ENCODE results near the gene RUNX1. TPM values are rescaled to one million over a fixed set of nuclear protein-coding genes. Genes with fewer than 3 reads are reported as not detected.

The RUNX1 gene
- polyA plus RNA-seq, 1 donor: 3.0 TPM

DNA sequence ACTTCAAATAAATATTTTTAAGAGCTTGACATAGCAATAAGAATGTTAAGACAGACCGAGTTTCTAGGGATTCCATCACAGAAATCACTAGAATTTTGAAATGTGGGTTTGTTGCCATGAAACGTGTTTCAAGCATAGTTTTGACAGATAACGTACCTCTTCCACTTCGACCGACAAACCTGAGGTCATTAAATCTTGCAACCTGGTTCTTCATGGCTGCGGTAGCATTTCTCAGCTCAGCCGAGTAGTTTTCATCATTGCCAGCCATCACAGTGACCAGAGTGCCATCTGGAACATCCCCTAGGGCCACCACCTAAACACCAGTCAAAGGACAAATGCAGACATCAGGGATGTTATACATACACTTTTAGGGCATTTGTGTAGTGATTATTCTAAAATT is 168.7 kb downstream of the RUNX1 start:
- DNase-seq: no peak

DNA sequence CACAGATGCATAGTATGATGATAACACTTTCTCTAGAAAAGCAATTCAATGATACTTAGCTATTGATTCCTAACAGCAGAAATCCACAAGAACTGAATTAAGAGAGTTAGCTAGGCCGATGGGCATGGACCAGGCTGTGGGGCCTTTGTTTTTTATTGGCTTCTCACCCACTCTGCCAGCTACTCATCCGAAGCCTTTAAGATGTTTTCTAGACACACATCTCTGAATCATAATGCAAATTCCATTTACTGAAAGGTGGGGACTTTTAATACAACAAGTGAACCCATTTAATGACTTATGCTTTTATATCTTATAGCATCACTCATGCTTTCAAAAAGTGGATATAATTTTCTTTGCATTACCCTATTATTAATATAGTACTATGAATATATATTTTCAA is 170.2 kb downstream of the RUNX1 start:
- DNase-seq: no peak

DNA sequence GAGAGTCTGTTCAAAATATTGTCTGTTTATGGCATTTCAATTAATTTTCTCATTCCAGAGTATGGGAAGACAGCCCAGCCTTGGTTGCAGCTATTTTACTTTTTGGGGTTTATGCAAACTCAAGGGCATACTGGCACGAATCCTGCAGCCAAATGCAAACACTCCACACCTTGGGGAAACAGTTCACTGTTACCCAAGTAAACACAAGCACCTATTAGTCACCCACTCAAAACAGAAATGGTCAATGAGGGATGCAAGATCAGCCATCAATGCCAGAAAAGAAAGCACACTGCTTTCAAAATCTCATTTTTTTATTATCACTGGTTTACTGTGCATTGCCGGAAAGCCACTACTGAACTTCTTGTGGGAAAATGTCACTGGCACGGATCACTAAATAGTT is 170.6 kb downstream of the RUNX1 start:
- DNase-seq: no peak

DNA sequence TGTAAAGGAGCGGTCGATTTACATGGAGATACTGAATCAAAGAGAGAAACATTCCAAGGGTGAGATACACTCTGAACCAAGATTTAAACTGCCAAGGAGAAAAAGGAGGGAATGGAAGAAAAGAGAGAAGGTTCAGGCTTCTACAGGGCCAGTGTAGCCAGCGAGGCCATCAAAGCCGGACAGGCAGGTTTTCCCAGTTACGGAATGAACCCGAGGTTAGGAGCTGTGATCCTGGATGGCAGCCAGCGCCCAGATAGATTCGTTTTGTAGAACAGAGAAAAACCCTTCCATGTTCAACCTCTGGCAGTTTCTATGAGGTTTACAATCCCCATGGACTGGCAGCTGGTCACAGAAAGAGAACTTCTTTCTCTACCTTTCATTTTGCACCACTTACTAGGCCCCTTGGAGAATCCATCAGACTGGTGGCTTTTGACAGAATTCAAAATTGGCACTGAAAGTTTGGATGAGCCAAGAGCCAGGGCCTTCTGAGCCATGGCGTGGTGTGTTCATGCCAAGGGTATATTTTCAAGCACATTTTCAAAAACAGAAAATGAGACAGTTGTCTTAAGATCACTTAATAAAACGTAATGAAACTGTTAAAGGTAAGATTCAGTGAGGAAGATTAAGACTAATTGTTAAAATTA is 171.5 kb downstream of the RUNX1 start:
- no peak for DNase-seq

DNA sequence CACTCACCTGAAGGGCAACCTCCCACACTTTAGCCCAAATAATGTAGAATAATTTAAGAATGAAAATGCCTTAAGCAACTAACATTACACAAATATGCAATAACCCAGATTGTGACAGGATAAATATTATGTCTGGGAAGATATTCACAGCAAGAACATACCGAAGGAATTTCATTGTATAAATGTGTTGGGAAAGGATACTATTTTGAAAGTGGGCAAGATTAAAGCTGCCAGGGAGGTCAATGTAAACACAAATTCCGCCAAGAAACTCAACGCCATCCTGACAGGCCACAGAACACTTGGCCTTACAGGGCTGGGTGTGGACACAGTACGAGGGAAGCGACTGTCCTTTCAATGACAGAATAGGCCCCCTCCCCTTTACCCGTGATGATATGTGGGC is 173.3 kb downstream of the RUNX1 start:
- no peak for DNase-seq

DNA sequence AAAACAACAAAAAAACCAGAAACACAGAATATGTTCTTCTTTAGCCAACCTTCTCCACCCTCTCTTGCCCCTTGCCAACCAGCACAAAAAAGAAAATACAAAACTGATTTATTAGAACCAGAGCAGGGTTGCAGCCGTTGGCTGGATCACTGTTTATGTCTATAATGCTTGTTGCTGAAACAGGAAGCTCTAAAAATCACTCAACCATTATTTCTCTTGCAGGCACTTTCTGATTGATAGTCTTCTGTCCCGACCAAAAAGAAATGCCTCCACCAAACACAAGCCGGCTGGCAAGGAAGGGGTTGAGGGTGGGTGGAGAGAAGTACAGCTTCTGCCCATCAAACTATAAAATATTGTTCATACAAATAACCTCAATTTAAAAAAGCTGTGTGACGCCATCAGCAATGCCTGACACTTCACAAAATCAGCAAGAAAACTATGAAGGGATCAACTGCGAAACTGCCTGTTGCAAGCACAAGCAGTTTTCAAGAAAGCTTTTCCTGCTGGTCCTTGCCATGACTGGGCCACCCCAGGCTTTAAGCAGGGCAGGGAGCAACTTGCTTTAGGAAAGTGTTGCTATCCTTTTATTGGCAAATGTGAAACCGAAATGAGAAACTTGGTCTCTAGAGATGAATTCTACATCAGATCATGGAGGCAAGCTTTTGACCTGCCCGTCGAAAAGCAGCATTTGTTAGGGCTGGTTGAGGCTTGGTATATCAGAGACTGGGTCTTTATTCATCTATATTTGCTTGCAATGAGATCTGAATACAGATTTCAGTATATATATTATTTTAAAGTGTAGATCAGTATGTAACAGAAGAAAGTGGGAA is 174.2 kb downstream of the RUNX1 start:
- DNase-seq: no peak

DNA sequence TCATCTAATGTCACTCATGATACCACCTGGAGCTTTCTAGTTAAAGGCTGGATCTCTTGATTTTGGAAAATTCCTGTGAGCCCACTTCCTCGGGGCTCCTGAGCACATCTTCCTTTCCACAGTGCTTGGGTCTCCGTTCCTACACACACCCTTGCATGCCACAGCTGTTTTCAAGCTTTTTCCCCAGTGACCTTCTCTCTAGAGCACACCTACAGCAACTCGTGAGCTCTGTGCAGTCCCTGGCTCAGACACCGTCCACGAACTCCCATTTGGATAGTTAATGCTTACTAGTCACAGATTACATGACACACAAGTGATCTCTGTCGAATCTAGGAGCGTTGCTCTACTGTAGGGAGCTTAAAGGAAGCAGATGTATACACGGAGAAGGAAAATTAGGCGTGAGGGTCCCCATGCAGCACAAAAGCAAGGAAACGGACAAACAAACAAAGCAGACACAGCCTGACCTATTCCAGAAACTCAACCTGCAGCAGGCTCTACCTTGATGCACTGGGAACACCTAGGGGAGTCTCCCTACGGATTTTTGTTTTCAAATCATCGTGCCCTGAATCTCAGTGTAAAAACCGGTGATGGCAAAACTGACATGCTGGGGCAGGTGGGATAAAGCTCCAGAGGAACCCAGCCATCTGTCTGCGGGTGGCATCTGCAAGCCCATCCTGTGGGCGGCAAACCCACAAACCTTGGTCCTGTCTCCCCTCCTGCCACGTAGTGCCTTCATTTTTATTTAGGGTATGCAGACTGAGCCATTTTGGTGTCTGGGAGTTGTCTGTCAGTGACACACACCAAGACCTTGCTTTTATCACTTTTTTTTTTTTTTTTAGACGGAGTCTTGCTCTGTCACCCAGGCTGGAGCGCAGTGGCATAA is 177.8 kb downstream of the RUNX1 start:
- DNase-seq: no peak

DNA sequence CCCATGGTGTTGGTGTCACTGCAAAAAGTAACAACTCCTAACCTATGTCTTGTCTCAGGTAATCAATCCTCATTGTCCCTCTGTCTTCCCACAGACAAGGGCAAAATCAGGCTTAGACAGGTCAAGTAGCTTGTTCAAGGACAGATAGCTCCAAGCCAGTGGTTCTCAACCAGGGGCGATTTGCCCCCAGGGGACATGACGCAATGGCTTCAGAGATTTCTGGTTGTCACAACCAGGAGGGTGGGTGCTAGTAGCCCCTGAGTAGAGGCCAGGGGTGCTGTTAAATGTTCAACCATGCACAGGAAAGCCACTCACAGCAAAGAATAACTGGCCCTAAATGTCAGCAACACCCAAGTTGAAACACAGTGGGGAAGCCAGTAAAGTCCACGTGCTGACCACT is 178.9 kb downstream of the RUNX1 start:
- DNase-seq: no peak

DNA sequence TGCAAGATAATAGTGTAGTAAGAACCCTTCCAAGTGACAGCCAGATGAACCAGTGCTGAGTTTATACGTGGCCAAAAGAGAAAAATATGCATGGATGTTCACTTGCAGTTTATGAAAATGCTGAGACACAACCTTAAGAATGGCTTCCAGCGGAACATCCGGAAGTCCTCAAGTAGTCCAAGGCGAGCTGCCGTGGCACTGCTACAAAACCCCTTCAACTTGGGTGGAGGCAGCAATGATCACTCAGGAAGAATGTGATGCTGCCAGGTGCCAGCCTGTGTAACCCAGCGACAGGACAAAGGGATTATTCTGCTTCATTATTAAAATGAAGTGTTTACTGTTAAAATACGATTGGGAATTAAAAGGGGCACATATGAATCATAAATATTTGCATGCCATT is 179.6 kb downstream of the RUNX1 start:
- DNase-seq: no peak

DNA sequence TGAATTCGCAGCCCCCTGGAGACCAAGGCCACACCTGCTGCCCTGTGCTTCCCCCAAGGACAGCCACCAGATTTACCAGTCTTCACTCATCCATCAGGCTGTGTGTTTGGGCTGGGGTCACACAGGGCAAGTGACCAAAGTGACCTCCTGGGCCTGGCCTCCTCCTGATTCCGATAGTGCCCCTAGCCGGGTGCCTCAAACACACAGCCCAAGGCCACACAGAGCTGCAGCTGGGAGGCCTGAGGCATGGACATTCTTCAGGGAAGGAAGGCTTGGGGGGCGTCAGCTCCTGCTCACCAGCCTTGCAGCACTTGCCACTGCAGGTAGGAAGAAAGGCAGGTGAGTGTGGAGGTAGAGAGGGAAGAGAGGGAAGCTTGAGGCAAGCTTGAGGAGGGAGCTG is 181.3 kb downstream of the RUNX1 start:
- DNase-seq: no peak

DNA sequence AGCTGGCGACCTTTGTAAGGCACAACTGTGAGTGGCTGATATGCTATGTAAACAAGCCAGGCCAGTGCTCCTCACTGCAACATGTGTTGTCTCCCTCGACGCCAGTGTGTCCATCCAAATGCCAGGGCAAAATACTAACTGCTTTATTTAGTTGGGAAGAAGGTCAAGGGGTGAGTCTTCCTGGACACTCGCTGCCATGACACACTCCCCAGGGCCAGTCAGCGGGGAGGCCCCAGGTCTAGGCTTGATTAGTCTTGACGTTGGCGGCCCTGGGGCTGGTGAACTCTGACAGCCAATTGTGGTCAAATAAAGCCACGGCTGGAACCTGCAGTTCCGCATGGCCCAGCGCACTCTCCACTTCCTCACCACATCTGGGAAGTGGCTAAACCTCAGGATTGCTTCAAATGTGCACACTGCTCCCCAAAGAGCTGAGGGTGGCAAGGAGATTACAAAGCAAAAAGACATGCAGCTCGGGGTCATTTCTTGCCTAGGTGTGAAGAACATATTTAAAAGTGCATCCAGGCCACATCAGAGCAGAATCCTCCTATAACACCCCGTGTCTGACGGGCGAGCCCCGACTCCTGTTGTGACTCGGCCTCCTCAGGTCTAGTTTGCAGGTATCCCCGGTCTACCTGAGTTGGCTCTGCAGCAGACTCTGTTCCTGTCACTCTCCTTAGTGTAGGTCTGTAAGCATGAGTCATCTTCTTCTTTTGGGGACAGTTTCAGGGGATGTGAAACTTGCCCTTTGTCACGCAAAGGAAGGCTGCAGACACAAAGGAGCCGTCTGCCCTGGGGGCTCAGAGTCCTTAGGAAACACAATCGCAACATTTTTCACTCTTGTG is 183.5 kb downstream of the RUNX1 start:
- DNase-seq: no peak

DNA sequence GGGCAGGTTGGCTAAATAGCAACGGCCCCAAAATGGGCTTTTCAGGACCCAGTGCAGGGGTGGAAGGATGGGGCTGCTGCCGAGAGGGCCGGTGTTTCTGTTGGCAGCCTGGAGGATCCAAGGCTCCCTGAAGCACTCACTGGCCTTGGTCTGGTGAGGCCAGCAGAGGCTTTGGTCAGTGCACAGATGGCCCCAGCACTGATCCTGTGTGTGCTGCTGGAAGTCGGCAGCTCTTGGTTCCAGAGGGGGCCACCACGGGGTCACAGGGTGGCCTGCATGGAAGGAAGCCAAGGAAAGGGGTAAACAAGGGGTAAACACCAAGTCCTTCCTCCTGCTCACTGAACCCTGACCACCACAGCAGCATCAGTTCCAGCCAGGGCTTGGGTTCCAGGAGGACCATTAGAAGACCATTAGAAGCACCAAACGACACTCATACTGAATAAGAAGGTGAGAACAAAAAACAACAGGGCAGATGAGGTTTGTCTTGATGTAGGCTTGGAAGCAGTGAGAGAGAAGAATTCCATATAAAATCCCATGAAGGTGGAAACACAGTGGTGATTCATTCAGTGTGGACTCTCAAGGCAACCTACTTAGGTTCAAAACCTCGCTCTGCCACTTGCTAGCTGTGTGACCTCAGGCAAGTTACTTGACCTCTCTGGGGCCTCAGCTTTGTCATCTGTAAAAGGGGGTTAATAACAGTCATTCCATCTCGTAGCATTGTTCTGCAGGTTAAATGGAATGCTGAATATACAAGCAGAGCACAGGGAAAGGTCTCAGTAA is 184.5 kb downstream of the RUNX1 start:
- no peak for DNase-seq

DNA sequence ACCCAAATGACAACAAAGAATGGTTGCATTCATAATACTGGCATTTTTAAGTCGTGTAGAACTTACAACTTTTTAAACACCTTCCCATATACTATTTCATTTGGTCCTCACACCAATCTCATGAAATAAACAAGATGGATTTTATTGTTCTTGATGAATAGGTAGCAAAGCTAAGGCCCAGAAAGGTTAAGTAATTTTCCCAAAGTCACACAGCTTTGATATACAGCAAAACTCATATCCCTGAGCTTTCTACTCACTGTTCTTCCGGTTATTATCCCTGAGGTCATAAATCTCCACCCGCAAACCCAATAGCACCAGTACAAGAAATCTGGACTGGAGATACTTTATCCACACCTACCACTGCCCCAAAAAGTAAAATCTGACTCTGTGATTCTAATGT is 186.2 kb downstream of the RUNX1 start:
- no peak for DNase-seq

DNA sequence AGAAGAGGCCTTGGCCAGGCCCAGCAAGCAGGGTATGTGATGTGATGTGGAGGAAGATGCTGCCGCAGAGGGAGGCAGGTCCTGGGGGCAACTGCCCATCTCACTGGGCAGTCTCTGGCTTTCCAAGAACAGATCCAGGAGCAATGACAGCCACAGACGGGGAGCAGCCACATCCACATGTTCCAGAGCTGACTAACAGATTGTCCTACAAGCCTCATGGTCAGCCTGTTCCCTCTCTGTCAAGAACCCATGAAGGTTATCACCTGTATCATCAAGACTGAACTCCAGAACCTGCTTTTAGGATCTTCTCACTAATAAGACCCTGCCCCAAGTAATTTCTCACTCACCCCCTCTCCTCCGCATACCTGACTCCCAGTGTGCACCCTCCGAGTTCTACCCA is 187.8 kb downstream of the RUNX1 start:
- no peak for DNase-seq

DNA sequence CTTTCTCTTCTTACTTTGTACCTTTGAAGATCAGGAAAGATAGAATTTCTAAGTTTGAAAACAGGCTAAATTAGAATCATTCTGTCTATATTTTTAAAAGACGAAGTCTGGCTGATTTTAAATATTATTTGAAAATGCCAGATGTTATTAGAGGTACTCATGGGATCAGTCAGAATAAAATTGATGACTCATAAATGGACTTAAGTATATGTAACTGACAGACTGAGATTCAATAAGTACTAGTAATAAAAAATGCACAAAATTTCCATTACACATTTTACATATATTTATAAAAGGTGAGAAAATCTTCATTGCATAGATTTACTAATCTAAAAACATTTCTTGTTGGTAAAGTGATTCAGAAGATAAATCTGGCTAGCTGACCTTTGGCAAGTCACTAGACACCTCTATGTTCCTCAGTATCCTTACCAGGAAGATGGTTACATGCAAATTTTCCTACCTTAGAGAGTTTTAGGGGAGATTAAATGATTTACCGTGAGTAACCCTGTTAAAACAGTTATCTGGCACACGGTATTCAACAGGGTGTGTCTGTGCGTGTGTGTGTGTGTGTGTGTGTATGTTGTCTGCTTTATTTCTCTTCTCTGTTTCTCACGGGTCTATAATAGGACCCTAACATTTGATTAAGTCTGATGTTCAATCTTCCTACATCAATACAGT is 189.0 kb downstream of the RUNX1 start:
- no peak for DNase-seq

DNA sequence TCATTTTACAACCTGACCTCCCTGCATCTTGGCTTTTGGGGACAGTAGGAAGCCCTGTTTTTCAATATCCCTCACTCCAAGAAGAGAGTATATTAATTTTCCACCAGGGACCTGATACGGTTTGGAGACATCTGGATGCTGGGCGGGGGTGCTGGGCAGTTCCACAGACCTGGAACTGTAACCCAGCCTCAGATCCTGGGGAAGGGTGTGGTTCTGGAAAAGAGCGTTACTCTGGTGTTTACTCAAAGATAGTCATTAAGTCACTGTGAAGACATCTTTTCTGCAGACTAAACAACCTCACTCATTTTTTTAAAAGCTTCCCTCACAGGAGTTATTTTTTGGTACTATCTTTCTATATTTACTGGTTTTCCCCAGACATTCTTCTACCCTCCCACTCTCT is 190.5 kb downstream of the RUNX1 start:
- DNase-seq: no peak

DNA sequence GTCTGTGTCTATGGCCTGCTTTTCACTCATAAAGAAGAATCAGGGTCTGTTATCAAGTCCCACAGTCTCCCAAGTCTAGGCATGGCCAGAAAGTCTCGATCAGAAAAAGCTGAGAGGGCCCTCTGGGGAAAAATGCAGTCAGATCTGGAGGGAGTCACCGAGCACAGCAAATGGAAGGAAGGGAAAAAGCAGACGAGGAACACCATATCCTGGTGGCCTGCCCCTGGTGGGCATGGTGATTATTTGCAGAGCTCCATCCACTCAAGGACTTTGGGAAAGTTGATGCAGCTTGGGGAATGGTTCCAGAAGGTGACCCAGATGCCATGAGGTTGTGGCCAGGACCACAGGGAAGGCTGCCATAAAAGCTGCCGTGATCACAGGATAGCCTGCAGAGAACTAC is 191.2 kb downstream of the RUNX1 start:
- DNase-seq: no peak

DNA sequence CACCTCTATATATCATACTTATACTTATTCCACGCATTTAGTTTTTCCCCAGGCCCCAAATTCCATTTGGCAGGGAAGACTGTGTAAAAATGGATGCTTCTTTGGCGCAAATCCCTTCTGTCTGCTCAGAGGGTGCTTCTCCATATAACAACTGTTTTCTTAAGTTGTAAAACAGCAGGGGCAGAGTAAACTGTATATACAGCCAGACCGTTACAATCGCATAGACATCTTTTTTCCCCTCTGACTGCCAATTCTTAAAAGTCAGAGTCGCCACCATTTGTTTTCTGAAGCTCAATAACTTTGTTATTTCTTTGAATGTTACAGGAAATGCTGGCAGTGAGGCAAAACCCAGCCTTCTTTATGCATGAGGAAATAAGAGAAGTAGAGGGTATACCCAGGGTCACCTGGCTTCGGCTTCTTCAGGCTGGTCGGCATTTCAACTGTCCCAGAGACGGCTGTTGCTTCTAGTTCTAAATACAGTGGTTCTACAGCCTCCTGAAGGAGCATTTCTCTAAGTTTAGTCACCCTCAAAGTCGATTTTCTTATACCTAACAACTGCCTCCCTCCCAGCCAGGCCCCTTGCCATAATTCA is 191.9 kb downstream of the RUNX1 start:
- DNase-seq: no peak

DNA sequence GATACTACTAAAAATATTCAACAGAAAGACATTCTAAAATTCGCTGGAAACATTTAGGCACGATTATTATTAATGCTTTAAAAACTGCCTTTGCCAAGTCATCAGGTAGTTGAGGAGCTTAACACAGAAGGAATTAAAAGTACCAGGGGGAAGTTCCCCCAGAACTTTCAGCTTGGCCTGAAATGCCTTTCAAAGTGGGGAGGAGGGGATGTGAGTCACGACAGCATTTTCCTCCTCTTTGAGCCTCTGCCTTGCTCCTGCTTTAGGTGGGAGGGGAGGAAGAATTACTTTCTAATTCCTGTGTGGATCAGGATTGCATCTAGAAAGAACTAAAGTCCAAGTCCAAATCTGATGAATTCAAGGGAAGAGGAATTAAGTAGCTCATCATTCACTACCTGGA is 196.7 kb downstream of the RUNX1 start:
- DNase-seq: no peak

DNA sequence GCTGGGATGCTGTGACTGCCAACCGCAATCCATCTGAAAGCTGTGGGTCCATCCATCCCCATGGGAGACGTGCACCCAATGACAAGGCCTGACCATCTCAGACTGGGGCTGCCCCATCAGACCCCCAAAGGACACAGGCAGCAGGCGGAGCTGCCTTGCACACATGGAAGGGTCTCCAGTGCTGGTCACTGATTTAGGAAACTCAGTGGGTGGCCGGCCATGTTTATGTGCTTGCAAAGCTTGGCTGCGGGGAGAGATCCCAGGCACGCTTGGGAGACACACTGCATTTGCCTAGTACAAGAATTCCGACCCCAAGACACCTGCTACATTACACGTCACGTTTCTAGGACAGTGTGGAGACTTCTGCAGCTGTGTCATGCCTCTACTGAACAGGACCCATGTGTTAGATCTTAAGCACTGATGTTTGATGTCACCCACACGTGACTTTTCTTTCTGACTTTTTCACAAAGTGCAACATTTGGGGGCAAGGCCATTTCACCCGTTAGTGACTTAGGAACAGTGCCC is 198.9 kb downstream of the RUNX1 start:
- no peak for DNase-seq
